KOPT-K1 (cell line): ENCODE data around the gene CRTC1.

Experiments used
- H3K27ac ChIP-seq: fragments of 200-600 bp; sonication (generic); 2 replicates; pipeline ENCODE4 v1.5.1; 2016; ENCODE audit warnings: antibody characterized with exemption, mild to moderate bottlenecking, low read depth, low read length; ENCODE audit not compliant: poor library complexity, severe bottlenecking
- H3K36me3 ChIP-seq: fragments of 200-600 bp; sonication (generic); 2 replicates; pipeline ENCODE4 v1.5.1; 2017; ENCODE audit warnings: antibody characterized with exemption, mild to moderate bottlenecking, low read length, moderate library complexity; ENCODE audit not compliant: insufficient read depth
- H3K9me3 ChIP-seq: fragments of 200-600 bp; sonication (generic); 2 replicates; pipeline ENCODE4 v1.5.1; 2017; ENCODE audit warnings: antibody characterized with exemption, low read length, mild to moderate bottlenecking; ENCODE audit not compliant: insufficient read depth, poor library complexity, severe bottlenecking

CRTC1 gene

GRCh38 chr19:18775586-18776287, 92.3 kb downstream of the CRTC1 start:
- H3K27ac ChIP-seq: no peak overlapping the region
- H3K36me3 ChIP-seq: no peaks in the 10 kb centered on the region
- H3K9me3 ChIP-seq: no peaks in the 10 kb centered on the region

DNA sequence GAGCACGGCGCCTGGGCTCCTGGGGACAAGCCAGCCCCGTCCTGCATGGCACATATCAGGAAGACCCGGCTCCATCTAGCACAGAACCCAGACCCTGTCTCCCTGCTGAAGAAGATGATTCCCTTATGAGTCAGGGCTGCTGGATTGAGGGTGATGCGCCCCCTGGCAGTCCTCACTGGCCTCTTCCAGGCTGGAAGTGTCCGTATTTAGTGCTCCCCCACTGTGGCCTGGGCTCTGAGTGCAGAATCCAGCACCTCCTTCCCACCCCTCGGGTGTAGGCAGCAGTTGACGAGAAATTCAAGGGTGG, 92.8 kb downstream of the CRTC1 start:
- Histone ChIP-seq H3K27ac (no peak overlapping the region), H3K9me3 (no peaks in the 10 kb centered on the region), H3K36me3 (no peaks in the 10 kb centered on the region)

DNA sequence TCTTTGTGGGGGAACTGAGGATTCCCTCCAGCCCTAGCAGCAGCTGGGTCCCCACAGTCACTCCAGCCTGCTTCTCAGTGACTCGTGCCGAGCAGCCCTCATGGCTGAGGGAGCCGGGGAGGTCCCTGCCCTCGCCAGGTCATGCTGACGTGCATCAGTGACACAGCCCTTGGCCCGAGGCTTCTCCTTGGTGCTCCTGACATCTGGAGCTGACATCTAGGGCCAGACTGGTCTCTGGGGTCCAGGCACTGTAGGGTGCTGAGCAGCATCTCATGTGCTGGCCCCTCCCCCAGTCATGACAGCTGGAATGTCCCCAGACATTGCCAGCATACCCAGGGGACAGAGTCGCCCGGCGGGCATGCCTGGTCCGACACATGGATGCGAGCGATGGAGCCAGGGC, 93.3 kb downstream of the CRTC1 start:
- H3K36me3 ChIP-seq: no peaks in the 10 kb centered on the region
- H3K9me3 ChIP-seq: no peaks in the 10 kb centered on the region
- H3K27ac ChIP-seq: no peak overlapping the region

DNA sequence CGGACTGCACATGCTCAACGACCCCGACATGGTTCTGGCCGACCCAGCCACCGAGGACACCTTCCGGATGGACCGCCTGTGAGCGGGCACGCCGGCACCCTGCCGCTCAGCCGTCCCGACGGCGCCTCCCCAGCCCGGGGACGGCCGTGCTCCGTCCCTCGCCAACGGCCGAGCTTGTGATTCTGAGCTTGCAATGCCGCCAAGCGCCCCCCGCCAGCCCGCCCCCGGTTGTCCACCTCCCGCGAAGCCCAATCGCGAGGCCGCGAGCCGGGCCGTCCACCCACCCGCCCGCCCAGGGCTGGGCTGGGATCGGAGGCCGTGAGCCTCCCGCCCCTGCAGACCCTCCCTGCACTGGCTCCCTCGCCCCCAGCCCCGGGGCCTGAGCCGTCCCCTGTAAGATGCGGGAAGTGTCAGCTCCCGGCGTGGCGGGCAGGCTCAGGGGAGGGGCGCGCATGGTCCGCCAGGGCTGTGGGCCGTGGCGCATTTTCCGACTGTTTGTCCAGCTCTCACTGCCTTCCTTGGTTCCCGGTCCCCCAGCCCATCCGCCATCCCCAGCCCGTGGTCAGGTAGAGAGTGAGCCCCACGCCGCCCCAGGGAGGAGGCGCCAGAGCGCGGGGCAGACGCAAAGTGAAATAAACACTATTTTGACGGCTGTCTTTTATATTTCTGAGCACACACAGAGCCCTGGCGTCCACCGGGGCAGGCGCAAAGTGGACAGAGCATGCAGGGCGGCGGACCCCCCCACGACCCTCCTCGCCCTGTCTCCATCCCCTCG, 94.0 kb downstream of the CRTC1 start:
- Histone ChIP-seq H3K36me3 (no peaks in the 10 kb centered on the region), H3K9me3 (no peaks in the 10 kb centered on the region), H3K27ac (no peak overlapping the region)

DNA sequence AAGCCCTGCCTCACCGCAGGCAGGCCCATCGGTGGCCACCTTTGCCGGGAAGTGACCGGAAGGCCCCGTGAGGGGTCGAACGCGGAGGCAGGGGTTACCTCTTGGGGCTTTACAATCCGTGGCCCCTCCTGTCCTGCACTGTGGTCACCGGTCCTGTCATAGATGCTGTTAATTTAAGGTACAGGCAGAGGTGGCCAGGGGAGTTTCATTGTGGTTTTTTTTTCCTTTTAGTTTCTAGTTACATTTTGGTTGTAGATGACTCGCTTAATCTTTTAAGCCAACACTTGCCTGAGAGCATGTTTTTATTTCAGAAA, 94.6 kb downstream of the CRTC1 start:
- Histone ChIP-seq H3K36me3 (no peaks in the 10 kb centered on the region), H3K9me3 (no peaks in the 10 kb centered on the region), H3K27ac (no peak overlapping the region)

DNA sequence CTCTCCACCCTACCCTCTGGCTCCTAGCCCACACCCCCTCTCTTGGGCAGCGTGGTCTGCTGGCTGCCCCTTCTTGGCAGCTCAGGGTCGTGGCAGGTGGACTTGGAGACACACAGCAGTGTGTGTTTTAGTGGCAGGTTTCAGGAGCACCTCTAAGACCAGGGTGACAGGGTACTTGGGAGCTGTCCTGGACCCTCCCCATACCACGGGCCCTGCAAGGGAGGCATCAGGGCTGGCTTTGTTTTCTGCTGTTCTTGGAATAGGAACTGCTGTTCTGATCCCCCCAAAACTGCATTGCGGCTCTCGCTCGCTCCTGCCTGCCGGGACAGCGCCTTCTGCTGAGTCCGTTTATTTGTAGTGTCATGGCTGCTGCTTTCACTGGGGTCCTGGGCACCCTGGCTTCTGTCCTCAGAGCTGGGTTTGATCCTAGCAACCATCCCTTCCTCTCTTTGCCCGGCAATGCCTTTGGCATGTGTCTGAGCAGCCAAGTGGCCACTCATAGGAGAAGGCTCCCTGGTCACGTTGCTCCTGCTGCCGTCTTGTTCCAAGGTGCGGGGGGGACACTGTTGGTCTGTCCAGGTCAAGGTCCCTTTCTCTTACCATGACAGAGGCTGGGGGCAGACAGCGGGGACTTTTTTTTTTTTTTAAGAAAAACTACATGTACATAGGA, 95.5 kb downstream of the CRTC1 start:
- no peaks in the 10 kb centered on the region for H3K9me3 ChIP-seq
- no peak overlapping the region for H3K27ac ChIP-seq
- no peaks in the 10 kb centered on the region for H3K36me3 ChIP-seq

GRCh38 chr19:18780081-18780480, 96.6 kb downstream of the CRTC1 start:
- Histone ChIP-seq H3K9me3 (no peaks in the 10 kb centered on the region), H3K27ac (no peak overlapping the region), H3K36me3 (no peaks in the 10 kb centered on the region)

- Histone ChIP-seq H3K36me3 (no peaks in the 10 kb centered on the region), H3K27ac (no peak overlapping the region), H3K9me3 (no peaks in the 10 kb centered on the region)
Observed at GRCh38 chr19:18780631-18781030, 97.2 kb downstream of the CRTC1 start.

DNA sequence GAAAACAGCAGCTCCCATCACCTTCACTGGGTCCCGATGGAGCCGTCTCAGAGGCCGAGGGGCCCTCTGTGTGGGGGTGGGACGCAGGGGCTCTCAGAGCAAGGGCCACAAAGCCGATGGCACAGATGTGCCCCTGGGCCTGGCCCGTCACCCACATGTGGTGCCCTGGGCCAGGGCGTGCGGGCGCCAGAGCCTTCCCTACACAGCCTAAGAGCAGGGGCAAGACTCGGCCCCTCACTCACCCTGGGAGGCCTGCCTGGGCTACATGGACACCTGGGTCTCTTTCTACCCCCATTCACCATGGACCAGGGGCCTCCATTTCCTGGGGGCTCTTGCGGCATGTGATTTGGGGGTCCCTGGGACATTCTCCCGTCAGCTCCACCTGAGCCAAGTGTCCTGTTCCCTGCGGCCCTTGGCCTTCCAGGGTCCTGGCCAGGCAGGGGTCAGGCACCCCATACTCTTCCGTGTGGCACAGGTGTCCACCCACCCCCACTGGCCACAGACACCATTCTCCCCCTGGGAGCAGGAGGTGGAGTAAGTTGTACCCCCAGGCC, 97.6 kb downstream of the CRTC1 start:
- H3K36me3 ChIP-seq: no peaks in the 10 kb centered on the region
- H3K9me3 ChIP-seq: no peaks in the 10 kb centered on the region
- no peak overlapping the region for H3K27ac ChIP-seq

GRCh38 chr19:18781885-18782527, 98.5 kb downstream of the CRTC1 start:
- Histone ChIP-seq H3K9me3 (no peaks in the 10 kb centered on the region), H3K36me3 (no peaks in the 10 kb centered on the region), H3K27ac (no peak overlapping the region)

GRCh38 chr19:18782559-18783225, 99.2 kb downstream of the CRTC1 start:
- H3K27ac ChIP-seq: no peak overlapping the region
- H3K36me3 ChIP-seq: no peaks in the 10 kb centered on the region
- H3K9me3 ChIP-seq: no peaks in the 10 kb centered on the region

DNA sequence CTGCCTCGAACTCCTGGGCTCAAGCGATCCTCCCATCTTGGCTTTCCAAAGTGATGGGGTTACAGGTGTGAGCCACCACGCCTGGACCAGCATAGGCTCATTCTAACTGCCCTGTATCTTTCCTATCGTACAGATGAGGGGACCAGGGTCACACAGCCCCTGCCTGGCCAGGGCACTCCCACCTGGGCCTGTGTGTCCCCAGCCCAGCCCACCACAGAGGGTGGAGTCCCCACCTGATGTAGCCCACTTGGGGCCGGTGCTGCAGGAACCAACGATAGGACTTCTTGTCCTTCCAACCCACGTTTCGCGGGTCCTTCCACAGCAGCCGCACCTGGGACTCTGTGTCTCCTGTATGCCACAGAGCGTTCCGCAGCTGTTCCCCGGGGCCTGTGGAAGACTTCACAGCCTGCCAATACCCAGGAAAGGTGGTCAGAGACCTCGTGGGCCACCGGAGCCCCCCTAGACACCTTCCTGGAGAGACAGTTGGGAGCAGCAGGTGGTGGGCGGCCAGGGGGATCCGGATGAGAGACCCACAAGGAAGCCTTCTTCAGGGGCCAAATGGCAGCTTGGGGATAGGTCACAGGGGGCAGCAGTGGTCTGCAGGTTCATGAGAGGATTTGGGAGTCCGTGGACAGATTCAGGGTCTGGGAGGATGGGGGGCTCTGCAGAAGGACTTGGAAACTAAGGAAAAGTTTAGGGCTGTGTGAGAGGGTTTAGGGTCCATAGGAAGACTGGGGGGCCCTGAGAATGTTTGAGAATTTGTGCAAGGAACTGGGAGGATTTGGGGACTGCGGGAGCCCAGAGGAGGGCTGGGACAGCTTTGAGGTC, 100.7 kb downstream of the CRTC1 start:
- Histone ChIP-seq H3K27ac (no peak overlapping the region), H3K36me3 (no peaks in the 10 kb centered on the region), H3K9me3 (peaks cover 6% of the 10 kb centered on the region)

DNA sequence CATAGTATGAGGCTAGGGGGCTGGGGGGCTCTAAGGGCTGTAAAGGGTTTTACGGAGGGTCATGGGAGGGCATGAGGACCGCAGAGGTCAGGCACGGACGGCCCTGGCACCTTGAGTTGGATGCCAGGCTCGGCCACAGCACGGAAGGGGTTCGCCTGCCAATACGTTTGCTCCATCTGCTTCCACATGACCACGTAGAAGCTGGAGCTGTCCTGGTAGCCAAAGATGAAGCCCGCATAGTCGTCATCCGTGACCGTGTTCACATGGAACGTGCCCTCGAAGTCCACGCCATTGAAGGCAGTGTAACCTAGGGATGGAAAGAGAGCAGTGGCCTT, 101.3 kb downstream of the CRTC1 start:
- Histone ChIP-seq H3K27ac (no peak overlapping the region), H3K36me3 (no peaks in the 10 kb centered on the region), H3K9me3 (peaks cover 7% of the 10 kb centered on the region)
